A673 (cell line): ENCODE measurements around the gene GGT7. TPM values are rescaled to one million over a fixed set of nuclear protein-coding genes. Genes with fewer than 3 reads are reported as not detected.

Experiments
- BruUV-seq: library from RNA; stranded (reverse); fragments of 400-500 nt; replicated peaks from 2 replicates; lab custom pipeline; 2021; lab: Mats Ljungman, UMichigan
- CTCF ChIA-PET: fragments of 300-600 bp; sonication (Branson Sonifier 250); formaldehyde crosslinking; loops from one replicate; lab custom pipeline; 2022; ENCODE audit warnings: antibody characterized with exemption; lab: Charles Lee
- POLR2A ChIA-PET: fragments of 300-600 bp; sonication (Branson Sonifier 250); formaldehyde crosslinking; loops from one replicate; lab custom pipeline; 2022; ENCODE audit warnings: antibody characterized with exemption; ENCODE audit not compliant: low non-redundant PET; lab: Charles Lee
- DNase-seq: peaks from one replicate; pipeline ENCODE4 v3.0.0-alpha.2; 2015; ENCODE audit warnings: low spot score
- H3K27ac ChIP-seq: fragments of 200-600 bp; sonication (generic); 2 replicates; pipeline ENCODE4 v1.5.1; 2016; ENCODE audit warnings: mixed run types, low read depth, mild to moderate bottlenecking, mixed read lengths, antibody characterized with exemption, low read length; ENCODE audit not compliant: poor library complexity, severe bottlenecking
- H3K27me3 ChIP-seq: fragments of 200-600 bp; sonication (generic); replicated peaks from 2 replicates; pipeline ENCODE4 v1.6.1; 2017; ENCODE audit warnings: mixed run types, low read depth, mild to moderate bottlenecking, mixed read lengths, antibody characterized with exemption, low read length; ENCODE audit not compliant: insufficient read depth, poor library complexity
- H3K36me3 ChIP-seq: fragments of 200-600 bp; sonication (generic); 2 replicates; pipeline ENCODE4 v1.6.1; 2016; ENCODE audit warnings: mixed run types, mild to moderate bottlenecking, mixed read lengths, antibody characterized with exemption, low read length; ENCODE audit not compliant: insufficient read depth, poor library complexity, severe bottlenecking
- H3K4me1 ChIP-seq: fragments of 200-600 bp; sonication (generic); 2 replicates; pipeline ENCODE4 v1.6.1; 2017; ENCODE audit warnings: mixed run types, mild to moderate bottlenecking, mixed read lengths, antibody characterized with exemption, low read length; ENCODE audit not compliant: insufficient read depth, poor library complexity, severe bottlenecking
- H3K4me3 ChIP-seq: fragments of 200-600 bp; sonication (generic); 2 replicates; pipeline ENCODE4 v1.5.1; 2016; ENCODE audit warnings: low read depth, mixed run types, mild to moderate bottlenecking, mixed read lengths, low read length; ENCODE audit not compliant: poor library complexity, severe bottlenecking
- H3K9me3 ChIP-seq: fragments of 200-600 bp; sonication (generic); 2 replicates; pipeline ENCODE4 v1.6.1; 2016; ENCODE audit warnings: mixed run types, low read depth, mild to moderate bottlenecking, mixed read lengths, antibody characterized with exemption, low read length; ENCODE audit not compliant: poor library complexity, severe bottlenecking
- EZH2 ChIP-seq: fragments of 200-600 bp; sonication (generic); IDR thresholded peaks from 2 replicates; pipeline ENCODE4 v1.6.1; 2017; ENCODE audit warnings: borderline replicate concordance, low read depth, mild to moderate bottlenecking, mixed read lengths, antibody characterized with exemption, low read length; ENCODE audit not compliant: poor library complexity, severe bottlenecking
- intact Hi-C: fragments of 100-400 bp; cut with micrococcal nuclease; formaldehyde crosslinking; loops from one replicate; pipeline ENCODE4 v1.10.0; 2022; ENCODE audit not compliant: unreplicated experiment
- total RNA-seq: library from RNA; stranded (reverse); gene quantifications from 2 replicates; pipeline ENCODE4 v1.2.3, GENCODE V29; 2021
- TF ChIP-seq, protein P1 (sequence below): fragments of 300-800, 200-600 bp; sonication (generic); conservative IDR thresholded peaks from 2 replicates; pipeline ENCODE4 v1.5.1; 2017; ENCODE audit warnings: low read depth, mild to moderate bottlenecking, antibody characterized with exemption, low read length, moderate library complexity, mixed read lengths

Gene GGT7
- total RNA-seq, 1 experiment from 2014 or later, result 14.1 TPM

DNA sequence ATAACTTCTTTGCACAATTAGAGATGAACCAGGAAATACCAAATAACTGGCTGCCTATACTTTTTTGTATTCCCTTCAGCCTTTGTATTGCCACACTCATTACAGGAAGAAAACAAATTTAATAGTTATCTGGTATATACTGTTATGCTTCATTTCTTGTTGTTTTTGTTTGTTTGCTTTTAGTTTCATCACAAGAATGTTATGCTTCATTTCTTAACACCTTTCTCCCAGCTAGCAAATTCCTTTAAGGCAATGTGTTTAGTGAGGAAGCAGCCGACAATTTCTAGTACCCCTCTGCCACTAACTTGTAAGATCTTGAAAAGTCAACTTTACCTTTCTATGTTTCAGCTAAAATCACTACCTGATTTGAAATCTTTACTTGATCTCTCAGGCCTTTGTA, 48.6 kb downstream of the GGT7 start:
- BruUV-seq, result TSS peak; percentile 37
- no peaks in the 10 kb centered on the region for H3K27me3 ChIP-seq
- ChIA-PET POLR2A (no interaction called here), CTCF (interaction anchor here (0.6 kb wide), 1 partner anchor 345 kb away, joined by 3 read pairs; no protein-coding TSS in a partner anchor)
- TF ChIP-seq, protein P1, sequence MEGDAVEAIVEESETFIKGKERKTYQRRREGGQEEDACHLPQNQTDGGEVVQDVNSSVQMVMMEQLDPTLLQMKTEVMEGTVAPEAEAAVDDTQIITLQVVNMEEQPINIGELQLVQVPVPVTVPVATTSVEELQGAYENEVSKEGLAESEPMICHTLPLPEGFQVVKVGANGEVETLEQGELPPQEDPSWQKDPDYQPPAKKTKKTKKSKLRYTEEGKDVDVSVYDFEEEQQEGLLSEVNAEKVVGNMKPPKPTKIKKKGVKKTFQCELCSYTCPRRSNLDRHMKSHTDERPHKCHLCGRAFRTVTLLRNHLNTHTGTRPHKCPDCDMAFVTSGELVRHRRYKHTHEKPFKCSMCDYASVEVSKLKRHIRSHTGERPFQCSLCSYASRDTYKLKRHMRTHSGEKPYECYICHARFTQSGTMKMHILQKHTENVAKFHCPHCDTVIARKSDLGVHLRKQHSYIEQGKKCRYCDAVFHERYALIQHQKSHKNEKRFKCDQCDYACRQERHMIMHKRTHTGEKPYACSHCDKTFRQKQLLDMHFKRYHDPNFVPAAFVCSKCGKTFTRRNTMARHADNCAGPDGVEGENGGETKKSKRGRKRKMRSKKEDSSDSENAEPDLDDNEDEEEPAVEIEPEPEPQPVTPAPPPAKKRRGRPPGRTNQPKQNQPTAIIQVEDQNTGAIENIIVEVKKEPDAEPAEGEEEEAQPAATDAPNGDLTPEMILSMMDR, result no peak
- no peak for TF ChIP-seq EZH2
- DNase-seq, result no peak
- H3K4me1 ChIP-seq, result peaks cover 5% of the 10 kb centered on the region
- H3K9me3 ChIP-seq, result no peaks in the 10 kb centered on the region
- H3K4me3 ChIP-seq, result peak overlapping the region; percentile 70
- intact Hi-C loops, result no loop called here
- H3K36me3 ChIP-seq, result no peaks in the 10 kb centered on the region
- H3K27ac ChIP-seq, result peak overlapping the region; percentile 88

DNA sequence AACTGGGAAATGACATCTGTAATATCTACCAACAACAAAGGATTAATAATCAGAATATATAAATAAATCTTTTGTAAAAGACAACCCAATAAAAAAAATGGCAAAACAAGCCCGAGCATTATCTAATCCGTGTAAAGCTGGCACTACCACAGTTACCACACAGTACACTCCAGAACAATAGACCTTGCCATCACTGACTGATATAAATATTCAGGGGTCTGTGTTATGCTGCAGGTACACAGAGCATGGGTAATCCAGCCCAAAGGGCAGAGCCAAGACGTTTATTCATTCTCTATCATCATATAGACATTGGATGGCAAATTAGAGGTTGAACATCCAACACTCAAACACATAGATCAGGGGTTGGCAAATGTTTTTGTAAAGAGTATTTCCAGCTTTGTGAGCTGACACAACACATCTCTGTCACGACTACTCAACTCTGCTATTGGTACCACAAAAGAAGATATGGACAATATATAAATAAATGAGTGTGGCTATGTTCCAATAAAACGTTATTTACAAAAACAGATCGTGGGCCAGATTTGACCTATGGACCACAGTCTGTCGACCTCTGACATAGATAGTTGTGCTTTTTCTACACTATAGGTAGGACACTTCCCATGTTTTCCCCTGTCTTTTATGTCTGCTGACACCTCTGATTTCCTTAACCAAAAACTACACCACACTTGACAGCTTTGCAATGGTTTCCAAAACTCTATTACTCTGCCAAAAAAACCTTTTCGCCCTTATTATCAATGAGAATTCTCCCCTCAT, 51.7 kb downstream of the GGT7 start:
- Histone ChIP-seq H3K27ac (no peak overlapping the region), H3K4me1 (peaks cover 5% of the 10 kb centered on the region), H3K4me3 (no peak overlapping the region), H3K36me3 (no peaks in the 10 kb centered on the region), H3K9me3 (no peaks in the 10 kb centered on the region), H3K27me3 (no peaks in the 10 kb centered on the region)
- TF ChIP-seq, protein P1, result no peak
- no peak for TF ChIP-seq EZH2
- BruUV-seq, result no TSS peak
- ChIA-PET POLR2A (interaction anchor here (0.6 kb wide), 1 partner anchor 79 kb away, joined by 4 read pairs; no protein-coding TSS in a partner anchor), CTCF (no interaction called here)
- no peak for DNase-seq
- intact Hi-C loops, result no loop called here

DNA sequence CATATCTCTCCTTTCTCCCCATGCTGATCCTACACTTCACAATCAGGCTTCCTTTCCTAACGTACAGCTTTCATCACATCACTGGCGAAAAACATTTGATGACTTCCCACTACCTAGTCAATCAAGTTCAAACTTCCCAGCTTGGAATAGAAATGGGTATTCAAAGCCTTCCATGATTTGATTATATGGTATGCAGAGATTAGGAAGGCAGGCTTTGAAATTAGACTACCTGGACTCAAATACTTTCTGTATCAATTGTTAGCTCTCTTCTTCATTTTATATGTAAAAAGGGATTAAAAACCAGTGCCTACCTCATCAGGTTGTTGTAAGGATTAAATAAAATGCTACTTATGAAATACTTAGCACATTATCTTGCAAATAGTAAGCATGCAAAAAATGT, 54.9 kb downstream of the GGT7 start:
- no peak overlapping the region for H3K4me3 ChIP-seq
- no peaks in the 10 kb centered on the region for H3K27me3 ChIP-seq
- DNase-seq, result no peak
- no peaks in the 10 kb centered on the region for H3K9me3 ChIP-seq
- TF ChIP-seq, protein P1, result no peak
- TF ChIP-seq EZH2, result no peak
- no peaks in the 10 kb centered on the region for H3K36me3 ChIP-seq
- ChIA-PET CTCF (no interaction called here), POLR2A (no interaction called here)
- intact Hi-C loops, result no loop called here
- no TSS peak for BruUV-seq
- H3K27ac ChIP-seq, result no peak overlapping the region
- no peaks in the 10 kb centered on the region for H3K4me1 ChIP-seq
